ENCODE data around the gene ITGB1.
"Not testable (repeated sequence)": the region's sequence is repeated elsewhere in the genome, so short reads cannot be mapped to it uniquely, and the experiment has no call there.

ITGB1 gene

DNA sequence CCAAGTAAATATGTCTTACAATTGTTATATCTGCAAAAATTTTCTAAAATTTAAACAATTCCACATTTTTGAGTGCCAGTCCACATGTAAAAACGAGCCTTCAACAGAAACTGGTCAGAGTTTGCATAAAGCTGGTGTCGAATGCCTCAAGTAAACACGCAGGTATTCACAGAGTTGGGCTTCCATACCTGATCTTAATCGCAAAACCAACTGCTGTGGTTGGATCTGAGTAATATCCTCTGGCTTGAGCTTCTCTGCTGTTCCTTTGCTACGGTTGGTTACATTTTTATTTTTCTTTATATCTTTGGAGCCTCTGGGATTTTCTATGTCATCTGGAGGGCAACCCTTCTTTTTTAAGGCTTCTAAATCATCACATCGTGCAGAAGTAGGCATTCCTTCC lies 28.4 kb downstream of the ITGB1 start:
- no peak for DNase-seq

DNA sequence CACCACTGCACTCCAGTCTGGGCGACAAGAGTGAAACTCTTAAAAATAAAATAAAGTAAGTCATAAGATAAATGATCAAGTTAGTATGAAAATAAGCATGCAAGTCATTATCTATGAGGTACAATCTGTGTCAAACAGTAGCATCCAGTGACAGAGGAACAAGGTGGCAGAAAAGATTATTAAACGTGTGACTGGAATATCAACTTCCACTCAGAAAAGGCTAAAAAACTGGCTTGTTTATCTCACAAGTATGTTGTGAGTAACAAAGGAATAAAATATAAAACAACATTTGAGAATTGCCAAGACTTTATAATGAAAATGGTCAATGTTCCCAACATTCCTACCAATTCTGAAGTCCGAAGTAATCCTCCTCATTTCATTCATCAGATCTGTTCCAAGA lies 30.3 kb downstream of the ITGB1 start:
- no peak for DNase-seq

DNA sequence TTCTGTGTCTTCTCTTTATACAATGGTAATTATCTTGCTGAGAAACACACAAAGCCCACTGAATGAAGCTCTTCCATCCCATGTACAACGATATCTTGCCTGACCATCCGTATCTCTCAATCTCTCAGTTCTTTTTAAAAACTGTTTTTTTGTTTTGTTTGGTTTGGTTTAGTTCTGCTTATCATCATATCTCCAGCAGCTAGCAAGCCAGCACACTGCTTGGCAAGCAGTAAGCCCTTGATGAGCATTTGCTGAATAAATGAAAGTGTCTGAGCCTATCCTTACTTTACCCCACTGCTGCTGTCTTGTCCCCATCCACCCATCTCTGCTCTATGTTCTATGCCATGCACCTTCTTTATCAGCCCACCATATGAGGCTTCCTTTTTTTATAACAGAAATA lies 34.2 kb downstream of the ITGB1 start:
- no peak for DNase-seq

DNA sequence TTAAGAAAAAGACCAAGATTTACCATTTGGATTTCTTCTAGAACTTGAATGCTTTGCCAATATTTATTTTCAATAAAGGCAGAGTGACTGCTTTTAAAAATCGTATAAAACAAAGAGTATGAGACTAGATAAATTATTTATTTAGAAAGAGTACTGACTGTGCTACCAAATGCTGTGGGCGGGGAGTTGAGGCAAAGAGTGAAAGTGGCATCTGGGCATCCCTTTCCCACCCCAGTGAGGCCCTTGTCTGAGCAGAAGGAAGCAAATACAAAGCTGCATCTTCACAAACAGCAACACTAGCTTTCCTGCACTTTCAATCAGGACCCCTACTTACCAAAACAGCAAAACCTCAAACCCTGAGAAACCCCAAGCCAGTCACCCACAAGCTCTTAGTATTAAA lies 34.9 kb downstream of the ITGB1 start:
- DNase-seq, result no peak

DNA sequence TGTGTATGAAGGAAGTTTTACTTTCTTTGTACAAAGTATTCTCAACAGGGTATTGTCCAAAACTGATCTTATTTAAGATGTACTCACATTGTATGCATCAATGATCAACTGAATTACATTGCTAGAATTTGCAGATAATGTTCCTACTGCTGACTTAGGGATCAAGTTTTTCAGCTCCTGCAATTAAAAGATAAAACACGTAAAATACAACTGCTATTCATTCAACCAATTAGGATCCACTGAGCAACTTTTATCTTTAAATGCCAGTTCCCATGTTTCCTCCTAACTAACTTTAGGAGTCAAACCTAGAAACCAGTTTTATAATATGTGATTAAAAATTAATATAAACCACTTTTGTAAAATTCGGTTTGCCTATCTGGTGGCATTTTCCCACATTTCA lies 35.9 kb downstream of the ITGB1 start:
- DNase-seq, result no peak

DNA sequence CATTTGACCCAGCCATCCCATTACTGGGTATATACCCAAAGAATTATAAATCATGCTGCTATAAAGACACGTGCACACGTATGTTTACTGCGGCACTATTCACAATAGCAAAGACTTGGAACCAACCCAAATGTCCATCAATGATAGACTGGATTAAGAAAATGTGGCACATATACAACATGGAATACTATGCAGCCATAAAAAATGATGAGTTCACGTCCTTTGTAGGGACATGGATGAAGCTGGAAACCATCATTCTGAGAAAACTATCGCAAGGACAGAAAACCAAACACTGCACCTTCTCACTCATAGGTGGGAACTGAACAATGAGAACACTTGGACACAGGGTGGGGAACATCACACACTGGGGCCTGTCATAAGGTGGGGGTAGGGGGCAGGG lies 40.2 kb downstream of the ITGB1 start:
- DNase-seq, result not testable (repeated sequence)

DNA sequence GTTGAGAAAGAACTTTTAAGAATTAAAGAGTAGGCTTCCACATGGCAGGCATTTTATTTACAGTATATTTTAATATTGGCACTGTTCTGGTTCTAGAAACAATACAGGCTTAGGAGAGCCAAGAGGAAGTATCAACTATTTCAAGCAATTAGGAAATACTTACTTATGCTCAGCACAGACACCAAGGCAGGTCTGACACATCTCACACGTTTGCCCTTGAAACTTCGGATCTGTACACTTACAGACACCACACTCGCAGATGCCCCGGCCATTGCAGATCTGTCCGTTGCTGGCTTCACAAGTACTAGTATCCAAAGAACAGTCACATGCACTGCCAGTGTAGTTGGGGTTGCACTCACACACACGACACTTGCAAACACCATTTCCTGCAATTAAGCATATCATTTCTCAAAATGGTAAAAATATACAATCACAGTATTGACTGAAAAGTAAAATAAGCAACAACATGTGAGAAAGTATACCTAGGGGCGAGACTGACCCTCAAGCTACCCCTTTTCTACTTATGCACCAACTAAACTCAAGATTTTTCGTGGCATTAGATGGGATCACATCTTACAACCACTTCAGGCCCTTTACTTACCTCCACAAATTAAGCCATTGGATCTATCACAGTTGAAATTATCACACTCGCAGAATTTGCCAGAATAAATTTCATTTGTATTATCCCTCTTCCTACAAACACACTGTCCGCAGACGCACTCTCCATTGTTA lies 46.6 kb downstream of the ITGB1 start:
- DNase-seq, result no peak

DNA sequence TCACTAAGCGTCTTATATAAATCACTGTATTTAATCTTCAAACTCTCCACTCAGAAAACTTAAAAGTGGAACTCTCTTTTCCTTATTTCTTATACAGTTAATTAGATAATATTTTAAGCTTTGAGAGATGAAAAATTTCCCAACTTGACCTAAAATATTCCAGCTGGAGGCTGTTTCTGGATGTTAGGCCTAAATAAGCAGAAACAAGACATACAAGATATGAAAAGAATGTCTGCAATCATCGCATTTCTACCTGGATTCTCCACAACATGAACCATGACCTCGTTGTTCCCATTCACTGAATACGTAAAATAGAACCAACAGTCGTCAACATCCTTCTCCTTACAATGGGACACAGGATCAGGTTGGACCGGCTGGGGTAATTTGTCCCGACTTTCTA lies 48.1 kb downstream of the ITGB1 start:
- not testable (repeated sequence) for DNase-seq

DNA sequence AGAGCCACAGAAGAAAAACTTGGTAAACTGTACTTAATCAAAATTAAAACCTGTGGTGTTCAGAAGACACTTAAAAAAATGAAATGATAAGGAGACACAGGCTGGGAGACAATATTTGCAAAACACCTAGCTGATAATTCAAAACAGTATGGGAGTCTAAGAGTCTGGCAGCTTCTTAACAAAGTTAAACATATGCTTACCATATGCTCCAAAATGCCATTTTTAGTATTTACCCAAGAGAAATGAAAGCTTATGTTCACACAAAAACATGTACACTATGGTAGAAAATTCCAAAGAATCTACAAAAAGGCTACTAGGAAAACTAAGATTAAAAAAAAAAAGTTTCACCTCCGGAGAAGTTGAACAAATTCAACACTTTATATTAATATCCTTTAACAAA lies 48.6 kb downstream of the ITGB1 start:
- DNase-seq, result no peak

DNA sequence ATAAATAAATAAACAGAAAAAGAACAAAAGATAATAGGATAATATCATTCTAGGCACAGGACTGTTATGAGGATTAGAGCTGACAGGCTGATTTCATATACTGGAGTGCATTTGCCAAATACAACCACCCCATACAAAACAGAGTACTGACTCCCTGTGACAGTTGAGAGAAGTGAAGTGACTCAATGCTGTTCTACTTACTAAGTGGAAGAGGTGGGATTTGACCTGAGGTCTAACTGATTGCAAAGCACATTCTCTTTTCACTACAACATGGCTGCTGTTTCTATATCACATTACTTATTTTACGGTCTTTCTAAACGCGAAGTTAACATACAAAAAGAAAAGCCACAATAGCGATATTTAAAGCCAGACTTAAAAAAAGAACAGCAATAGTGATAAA lies 51.4 kb downstream of the ITGB1 start:
- DNase-seq, result no peak

DNA sequence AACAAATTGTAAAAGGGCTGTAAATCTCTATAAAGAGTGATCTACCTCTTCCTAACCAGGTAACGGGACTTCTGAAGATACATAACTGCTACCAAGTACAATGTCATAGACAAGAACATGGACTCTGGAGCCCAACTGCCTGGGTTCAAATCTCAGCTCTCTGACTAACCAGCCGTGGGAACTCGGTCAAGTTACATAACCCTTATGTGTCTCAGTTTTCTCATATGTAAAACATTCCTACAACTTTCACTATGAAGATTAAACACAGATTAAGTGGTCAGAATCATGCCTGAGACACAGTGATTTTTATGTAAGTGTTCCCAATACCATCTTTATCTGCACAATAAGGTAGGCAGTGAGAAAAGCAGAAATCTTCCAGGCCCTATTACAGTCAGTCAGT lies 52.6 kb downstream of the ITGB1 start:
- DNase-seq, result no peak

DNA sequence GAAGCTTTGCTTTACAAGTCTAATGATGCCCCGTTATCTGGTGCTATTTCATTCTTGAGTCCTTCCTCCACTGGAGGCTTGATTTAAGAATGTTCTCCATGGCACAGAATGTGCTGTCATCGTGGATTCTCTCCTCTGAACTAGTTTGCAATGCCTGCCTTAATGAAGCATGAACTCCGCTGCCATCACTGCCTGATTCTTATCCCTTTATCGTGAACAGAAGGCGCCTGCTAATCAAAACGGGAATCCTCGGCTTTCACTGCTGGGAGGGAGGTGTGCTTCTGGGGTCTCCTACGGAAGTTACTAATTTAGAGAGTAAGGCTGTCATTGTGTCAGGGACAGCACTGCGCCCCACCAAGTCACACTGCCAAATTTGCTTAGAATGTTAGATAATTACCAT lies 56.2 kb downstream of the ITGB1 start:
- DNase-seq, result no peak

DNA sequence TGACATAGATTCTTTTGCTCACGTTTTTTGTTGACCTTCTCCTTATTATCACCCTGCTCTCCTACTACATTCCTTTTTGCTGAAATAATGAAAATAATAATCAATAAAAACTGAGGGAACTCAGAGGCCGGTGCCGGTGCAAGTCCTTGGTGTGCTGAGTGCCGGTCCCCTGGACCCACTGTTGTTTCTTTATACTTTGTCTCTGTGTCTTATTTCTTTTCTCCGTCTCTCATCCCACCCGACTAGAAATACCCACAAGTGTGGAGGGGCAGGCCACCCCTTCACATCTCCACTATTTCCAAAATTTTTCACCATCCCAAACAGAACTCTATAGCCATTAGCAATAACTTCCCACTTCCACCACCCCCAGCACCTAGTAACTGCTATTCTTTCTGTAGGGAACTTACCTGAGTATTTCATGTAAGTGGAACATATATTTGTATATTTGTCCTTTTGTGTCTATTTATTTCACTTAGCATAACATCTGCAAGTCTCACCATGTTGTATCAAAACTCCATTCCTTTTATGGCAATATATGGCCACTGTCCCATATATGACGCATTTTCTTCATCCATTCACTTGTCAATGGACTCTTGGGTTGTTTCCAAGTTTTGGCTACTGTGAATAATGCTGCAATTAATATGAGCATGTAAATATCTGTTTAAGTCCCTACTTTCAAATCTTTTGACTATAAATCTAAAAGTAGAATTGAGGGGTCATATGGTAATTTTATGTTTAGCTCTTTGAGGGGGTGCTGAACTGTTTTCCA lies 62.6 kb downstream of the ITGB1 start:
- not testable (repeated sequence) for DNase-seq

DNA sequence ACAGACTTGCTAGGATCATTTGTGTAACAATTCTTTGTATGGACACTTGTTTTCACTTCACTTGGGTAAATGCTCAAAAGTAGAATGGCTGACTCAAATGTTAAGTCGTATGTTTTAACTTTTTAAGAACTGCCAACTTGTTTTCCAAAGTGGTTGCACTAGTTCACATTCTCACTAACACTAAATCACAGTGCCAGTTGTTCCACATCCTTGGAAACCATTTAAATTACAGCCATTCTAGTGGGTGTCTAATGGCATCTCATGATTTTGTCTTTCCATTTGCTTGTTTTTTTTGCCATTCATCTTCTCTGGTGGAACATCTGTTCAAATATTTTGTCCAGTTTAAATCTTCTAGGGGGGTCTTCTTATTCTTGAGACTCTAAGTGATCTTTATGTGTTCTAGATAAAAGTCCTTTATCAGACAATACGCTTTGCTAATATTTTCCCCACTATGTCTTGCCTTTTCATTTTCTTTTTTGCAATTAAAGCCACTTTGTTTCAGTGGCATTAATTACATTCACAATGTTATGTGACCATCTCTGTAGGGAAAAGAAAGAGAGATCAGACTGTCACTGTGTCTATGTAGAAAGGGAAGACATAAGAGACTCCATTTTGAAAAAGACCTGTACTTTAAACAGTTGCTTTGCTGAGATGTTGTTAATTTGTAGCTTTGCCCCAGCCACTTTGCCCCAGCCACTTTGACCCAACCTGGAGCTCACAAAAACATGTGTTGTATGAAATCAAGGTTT lies 63.9 kb downstream of the ITGB1 start:
- DNase-seq, result no peak

DNA sequence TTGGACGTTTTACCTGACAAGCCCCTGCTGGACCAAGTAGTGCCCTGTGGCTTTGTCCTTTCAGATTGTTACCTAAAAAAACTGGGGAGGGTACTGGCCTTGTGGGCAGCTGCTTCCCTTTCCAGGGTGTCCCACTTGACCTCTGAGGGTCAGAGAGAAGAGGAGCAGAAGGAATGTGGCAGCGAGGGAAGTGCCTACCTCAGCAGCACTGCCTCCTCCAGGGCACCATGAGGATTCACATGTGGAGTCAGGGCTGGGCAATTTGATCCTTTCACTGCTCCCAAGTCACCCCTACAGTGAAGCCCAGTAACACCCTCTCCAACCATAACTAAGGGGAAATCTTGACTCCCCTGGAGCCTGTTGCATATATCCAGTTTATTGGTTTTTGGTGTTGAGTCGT lies 64.6 kb downstream of the ITGB1 start:
- no peak for DNase-seq

DNA sequence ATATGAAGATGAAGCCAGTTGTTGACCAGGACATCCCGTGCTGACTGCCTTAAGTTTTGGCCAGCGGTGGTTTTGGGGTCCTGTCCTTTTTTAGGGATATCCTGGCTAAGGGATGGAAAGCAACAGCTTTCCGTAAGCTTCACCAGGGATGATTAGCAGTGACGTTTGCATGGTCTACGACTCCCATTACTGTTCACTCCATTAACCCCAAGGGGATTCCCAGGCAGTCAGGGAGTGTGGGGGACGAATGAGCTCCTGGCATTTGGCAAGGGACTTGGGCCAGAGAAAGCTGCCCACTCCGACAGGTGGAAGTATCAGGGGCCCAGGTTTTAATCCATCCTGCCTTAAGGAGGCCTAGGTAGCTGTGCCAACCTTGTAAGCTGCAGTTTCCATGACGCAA lies 66.8 kb downstream of the ITGB1 start:
- no peak for DNase-seq

DNA sequence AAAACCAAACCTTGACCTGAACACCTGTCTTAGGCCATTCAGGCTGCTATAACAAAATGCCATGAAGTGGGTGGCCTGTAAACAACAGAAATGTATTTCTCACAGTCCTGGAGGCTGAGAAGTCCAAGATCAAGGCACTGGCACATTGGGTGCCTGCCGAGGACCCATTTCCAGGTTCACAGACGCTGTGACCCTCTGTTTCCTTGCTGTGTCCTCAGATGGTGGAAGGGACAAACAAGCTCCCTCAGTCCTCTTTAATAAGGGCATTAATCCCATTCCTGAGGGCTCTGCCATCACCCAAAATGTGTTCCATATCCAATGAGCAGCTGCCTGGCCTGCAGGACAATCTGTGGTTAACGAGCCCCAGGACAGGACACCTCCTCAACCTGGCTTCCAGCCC lies 67.6 kb downstream of the ITGB1 start:
- DNase-seq, result no peak

DNA sequence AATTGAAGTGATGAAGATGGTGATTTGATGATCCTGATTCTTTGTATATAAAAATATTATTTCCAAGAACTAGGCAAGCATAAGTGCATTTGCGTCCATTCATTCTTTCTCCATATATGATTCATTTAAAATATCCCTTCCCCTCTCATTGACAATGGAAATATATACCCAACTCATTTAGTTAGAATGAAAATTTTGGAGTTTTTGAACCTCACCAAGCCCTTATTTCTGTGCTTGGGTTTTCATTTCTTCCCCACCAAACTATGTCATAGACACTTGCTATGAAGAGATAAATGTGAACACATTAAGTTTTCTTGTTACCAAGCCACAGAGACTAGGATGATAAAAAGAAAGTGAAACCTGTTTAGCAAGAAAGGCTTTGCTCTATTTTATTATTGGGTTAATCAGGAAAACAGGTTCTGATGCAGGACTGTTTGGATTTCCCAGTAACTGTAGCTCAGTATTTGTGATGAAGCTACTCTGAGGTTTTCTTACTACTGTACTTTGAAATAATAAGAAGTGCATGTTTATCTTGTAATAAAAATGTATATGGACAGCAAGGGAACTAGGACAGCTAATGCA lies 68.3 kb downstream of the ITGB1 start:
- no peak for DNase-seq

DNA sequence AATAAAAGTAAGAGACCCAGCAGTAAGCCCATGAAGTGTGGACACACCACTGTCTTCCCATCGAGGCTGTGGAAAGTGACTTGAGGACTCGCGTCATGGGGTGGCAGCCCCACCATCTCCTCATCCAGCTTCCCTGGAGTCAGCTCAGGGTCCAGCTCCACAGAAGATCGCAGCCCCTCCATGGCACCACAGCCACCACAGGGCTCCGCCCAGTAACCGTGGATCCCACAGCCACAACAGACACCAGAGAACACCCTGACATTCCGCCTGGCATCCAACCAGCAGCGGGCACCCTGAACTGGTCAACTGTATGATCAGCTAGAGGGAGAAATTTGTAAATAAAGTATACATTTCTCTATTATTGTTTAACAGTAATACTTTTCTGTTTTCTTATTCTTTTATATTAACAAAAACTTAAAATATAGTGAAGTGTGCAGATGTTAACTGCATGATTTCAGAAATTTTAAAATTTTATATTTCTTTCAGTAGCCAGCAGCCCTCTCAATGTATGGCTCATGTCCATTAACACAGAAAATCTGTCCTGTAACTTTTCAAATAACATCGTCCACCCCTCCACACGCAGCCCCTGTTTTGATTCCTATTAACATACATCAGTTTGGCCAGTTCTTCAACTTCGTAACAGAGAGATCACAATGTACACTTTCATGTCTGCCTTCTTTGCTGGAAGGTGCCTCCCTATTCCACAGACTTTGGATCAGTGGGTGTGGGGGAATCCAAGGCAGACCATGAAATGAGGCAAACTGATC lies 69.7 kb downstream of the ITGB1 start:
- no peak for DNase-seq

DNA sequence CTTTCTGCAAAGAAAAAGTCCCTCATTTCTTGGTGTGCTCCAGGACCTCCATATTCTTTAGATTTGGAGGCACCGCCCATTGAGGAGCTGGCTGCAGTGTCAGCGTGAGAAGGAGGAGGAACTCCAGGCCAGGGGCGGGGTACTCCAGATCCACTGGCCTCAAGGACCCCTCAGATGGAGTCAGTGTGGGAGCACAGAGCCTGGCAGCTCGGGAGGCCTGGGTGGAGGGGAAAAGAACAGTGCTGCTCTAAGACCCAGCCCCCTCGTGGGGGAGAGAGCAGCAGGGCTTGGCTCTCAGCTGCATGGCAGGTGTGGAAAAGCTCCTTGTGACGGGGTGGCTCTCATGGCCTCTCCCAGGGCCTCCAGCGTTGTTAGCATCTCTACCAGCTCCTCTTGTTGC lies 70.5 kb downstream of the ITGB1 start:
- DNase-seq, result no peak

DNA sequence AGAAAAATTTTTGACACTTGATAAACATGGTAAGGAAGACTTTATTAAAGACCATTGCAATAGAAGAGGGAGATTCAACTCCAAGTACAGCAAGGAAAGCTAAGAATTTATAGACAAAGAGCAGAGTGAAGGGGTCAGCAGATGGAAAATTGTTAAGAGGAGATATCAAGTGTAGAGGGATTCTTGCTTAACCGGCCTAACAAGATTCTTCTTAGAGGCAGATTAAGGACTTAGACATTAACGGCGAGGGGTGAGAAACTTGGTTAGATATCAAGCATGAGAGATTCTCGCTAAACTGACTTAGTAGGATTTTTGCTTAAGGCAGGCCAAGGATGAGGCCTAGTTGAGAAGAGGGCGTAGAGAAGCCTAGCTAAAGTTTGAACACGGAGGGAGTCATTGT lies 76.0 kb downstream of the ITGB1 start:
- DNase-seq, result no peak

DNA sequence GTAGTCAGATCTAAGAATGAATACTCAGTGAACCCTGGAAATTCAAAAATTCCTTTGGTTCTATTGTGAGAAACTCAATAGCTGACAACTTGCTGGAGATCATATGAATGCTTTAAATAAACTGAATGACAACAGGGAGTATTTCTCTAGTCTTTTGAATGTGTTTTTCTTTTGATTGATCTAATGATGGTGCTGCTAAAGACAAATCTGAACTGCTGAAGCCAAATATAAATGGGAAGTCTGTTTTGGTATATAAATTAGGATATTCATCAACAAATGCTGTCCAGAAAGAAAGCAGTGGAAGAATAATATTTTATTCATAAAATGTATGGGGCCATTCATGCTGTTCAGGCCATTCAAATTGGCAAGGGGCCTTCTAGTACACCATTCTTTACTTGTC lies 79.4 kb downstream of the ITGB1 start:
- no peak for DNase-seq

DNA sequence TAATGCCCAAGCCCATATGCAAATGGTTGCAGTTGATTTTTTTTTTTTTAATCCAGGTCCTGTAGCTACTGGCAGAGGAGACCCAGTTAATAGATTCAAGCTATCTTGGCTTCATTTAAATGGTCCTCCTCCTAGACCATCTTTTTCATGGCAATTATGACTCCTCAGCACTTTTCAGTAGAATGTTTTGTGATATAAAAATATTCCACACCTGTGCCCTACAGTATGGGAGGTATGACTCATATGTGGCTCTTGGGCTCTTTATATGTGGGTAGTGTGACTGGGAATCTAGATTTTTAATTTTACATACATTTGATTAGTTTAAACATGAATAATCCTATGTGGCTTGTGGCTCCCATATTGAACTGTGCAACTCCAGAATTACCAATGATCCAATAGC lies 80.1 kb downstream of the ITGB1 start:
- DNase-seq, result no peak
